K562 (cell line): ENCODE data around the gene CLDN11. TPM values are rescaled to one million over a fixed set of nuclear protein-coding genes. Genes with fewer than 3 reads are reported as not detected.

Experiments used
- ATAC-seq: fragments of 200-7000 bp; cut with Tn5 transposase; 3 replicates; pipeline ENCODE4 v1.9.1; 2020; ENCODE audit warnings: moderate library complexity
- BruUV-seq: library from RNA; stranded (reverse); fragments of 400-500 nt; replicated peaks from 2 replicates; lab custom pipeline; 2021; lab: Mats Ljungman, UMichigan
- CTCF ChIA-PET: fragments of 300-600 bp; formaldehyde crosslinking; extraction: SDS; loops from one replicate; lab custom pipeline; 2021; ENCODE audit warnings: low intra/inter-chr PET ratio; lab: Yijun Ruan, JAX
- POLR2A ChIA-PET: fragments of 300-600, 350-650 bp; sonication (Branson Sonifier 250); formaldehyde crosslinking; extraction: SDS; loops from one replicate; lab custom pipeline; 2021; ENCODE audit warnings: antibody characterized with exemption, inconsistent platforms; lab: Yijun Ruan, JAX
- DNase-seq, 4 experiments: peaks; one replicate each; pipeline versions ENCODE4 v3.0.0 to v3.0.0-alpha.2; 2011 to 2018; ENCODE audit warnings: low spot score in 3 of 4, mixed read lengths in 3 of 4; ENCODE audit errors: extremely low read depth in 1 of 4
- FAIRE-seq: peaks from 2 replicates; lab custom pipeline; 2011; peaks lifted over from hg19 to GRCh38; lab: Jason Lieb, UNC
- H2AFZ ChIP-seq: 2 replicates; pipeline ENCODE4 v1.6.0; 2011; ENCODE audit warnings: low read depth, low read length, control low read depth, inconsistent platforms
- H3K27ac ChIP-seq: fragments of 200-600 bp; 3 replicates; pipeline ENCODE4 v1.8.0; 2011; ENCODE audit warnings: low read depth, mild to moderate bottlenecking, control low read depth, inconsistent platforms, low read length, moderate library complexity, mixed read lengths; ENCODE audit errors: extremely low read depth
- H3K27me3 ChIP-seq, 2 experiments: fragments of 300-600 bp in 1 of 2; 2 replicates in 1 of 2; 3 replicates in 1 of 2; pipeline versions ENCODE4 v1.6.0 to v1.8.0; 2011; ENCODE audit warnings: inconsistent platforms in 2 of 2, low read length in 2 of 2, mild to moderate bottlenecking in 1 of 2, mixed read lengths in 1 of 2, moderate library complexity in 1 of 2; ENCODE audit not compliant: control insufficient read depth in 2 of 2, insufficient read depth in 2 of 2
- H3K36me3 ChIP-seq: fragments of 300-600 bp; 3 replicates; pipeline ENCODE4 v1.8.0; 2011; ENCODE audit warnings: mild to moderate bottlenecking, low read length, inconsistent platforms; ENCODE audit not compliant: control insufficient read depth, insufficient read depth
- H3K4me1 ChIP-seq, 2 experiments: fragments of 200-600 bp in 1 of 2; replicated peaks in 1 of 2; 2 replicates in 1 of 2; 3 replicates in 1 of 2; pipeline versions ENCODE4 v1.5.1 to v1.8.0; 2011; ENCODE audit warnings: inconsistent platforms in 2 of 2, low read length in 2 of 2, mild to moderate bottlenecking in 1 of 2, mixed read lengths in 1 of 2, moderate library complexity in 1 of 2; ENCODE audit not compliant: control insufficient read depth in 2 of 2, insufficient read depth in 2 of 2
- H3K4me2 ChIP-seq: 2 replicates; pipeline ENCODE4 v1.6.1; 2011; ENCODE audit warnings: low read length, control low read depth, inconsistent platforms, mixed read lengths; ENCODE audit not compliant: insufficient read depth
- H3K4me3 ChIP-seq: fragments of 200-600 bp; sonication (generic), shearing (Covaris generic); 2 replicates; pipeline ENCODE4 v1.5.1; 2016; ENCODE audit warnings: control low read depth, inconsistent platforms
- H3K79me2 ChIP-seq: fragments of 200-600 bp; 3 replicates; pipeline ENCODE4 v1.8.0; 2011; ENCODE audit warnings: low read length, inconsistent platforms; ENCODE audit not compliant: control insufficient read depth, insufficient read depth
- H3K9ac ChIP-seq, 2 experiments: 2 replicates each; pipeline versions ENCODE4 v1.6.0 to v1.6.1; 2011; ENCODE audit warnings: low read depth in 2 of 2, low read length in 2 of 2, control low read depth in 1 of 2, inconsistent platforms in 1 of 2, mild to moderate bottlenecking in 1 of 2, mixed read lengths in 1 of 2; ENCODE audit not compliant: insufficient read depth in 1 of 2
- H3K9me1 ChIP-seq: one replicate; pipeline ENCODE4 v1.6.0; 2011; ENCODE audit warnings: inconsistent platforms, mild to moderate bottlenecking, low read length, moderate library complexity; ENCODE audit not compliant: control insufficient read depth, insufficient read depth
- H3K9me3 ChIP-seq: replicated peaks from 2 replicates; pipeline ENCODE4 v1.5.1; 2011; ENCODE audit warnings: low read depth, low read length, inconsistent platforms; ENCODE audit not compliant: control insufficient read depth, insufficient read depth
- H4K20me1 ChIP-seq: replicated peaks from 2 replicates; pipeline ENCODE4 v1.6.1; 2011; ENCODE audit warnings: low read length, inconsistent platforms, mixed read lengths; ENCODE audit not compliant: control insufficient read depth, insufficient read depth
- FOSL1 ChIP-seq: fragments of 200-800 bp; sonication (Bioruptor generic); conservative IDR thresholded peaks from 2 replicates; pipeline ENCODE4 v1.6.1; 2016; ENCODE audit warnings: missing genetic modification characterization, missing compliant biosample characterization
- HDAC3 ChIP-seq: fragments of 450-650 bp; IDR thresholded peaks from 2 replicates; pipeline ENCODE4 v1.6.1; 2018; ENCODE audit warnings: borderline replicate concordance, mild to moderate bottlenecking, moderate library complexity; ENCODE audit not compliant: partially characterized antibody
- HSF4 ChIP-seq: fragments of 250-450 bp; sonication (Bioruptor Pico); IDR thresholded peaks from 2 replicates; pipeline ENCODE4 v2.1.2; 2022; ENCODE audit warnings: mild to moderate bottlenecking, moderate library complexity, borderline replicate concordance
- MYNN ChIP-seq, 2 experiments: sonication (generic); formaldehyde crosslinking in 1 of 2; IDR thresholded peaks; 2 replicates each; pipeline versions ENCODE4 v1.5.0 to v1.6.1; 2016 to 2020; ENCODE audit warnings: antibody characterized with exemption in 1 of 2, missing genetic modification reagents in 1 of 2
- ZNF507 ChIP-seq: conservative IDR thresholded peaks from 2 replicates; pipeline ENCODE4 v1.6.1; 2017; ENCODE audit warnings: missing genetic modification characterization, missing compliant biosample characterization
- WGBS: fragments of 100-300 bp; shearing (Covaris generic); methylation state at CpG from one replicate; pipeline ENCODE4 v1.1.6; 2016; ENCODE audit warnings: low coverage, mixed read lengths; ENCODE audit not compliant: insufficient coverage; ENCODE audit errors: missing lambda C conversion rate; 5-methylcytosine and 5-hydroxymethylcytosine counted together
- in situ Hi-C: fragments of 300-500 bp; cut with MboI; formaldehyde crosslinking; loops from 4 replicates; pipeline ENCODE4 v1.15.0; 2018; ENCODE audit warnings: inconsistent platforms, mixed read lengths
- intact Hi-C: fragments of 100-400 bp; cut with micrococcal nuclease; formaldehyde crosslinking; loops from 2 replicates; pipeline ENCODE4 v1.14.2; 2022
- polyA plus RNA-seq, 8 experiments: library from polyadenylated mRNA; depleted of rRNA in 4 of 8; stranded (reverse) in 5 of 8; unstranded in 3 of 8; fragments of >200 nt; fragmentation: Nextera tagmentation in 2 of 8; fragmentation: Illumina TruSeq in 1 of 8; extraction: Ambion mirVana in 2 of 8; extraction: Trizol in 1 of 8; gene quantifications; 2 replicates each; pipeline versions ENCODE4 v1.2.1 to v1.2.3, GENCODE V29; 2011 to 2014; ENCODE audit warnings: inconsistent platforms in 1 of 8, missing spikeins in 1 of 8
- total RNA-seq, 7 experiments: library from RNA; depleted of rRNA in 6 of 7; stranded (reverse); fragments of >200 nt in 6 of 7; fragmentation: Illumina TruSeq in 2 of 7; extraction: Trizol in 2 of 7; gene quantifications; 2 replicates each; pipeline versions ENCODE4 v1.2.1 to v1.2.3, GENCODE V29; 2011 to 2021; ENCODE audit warnings: low replicate concordance in 1 of 7

The CLDN11 gene
- total and polyA plus RNA-seq, 9 of the 15 experiments (the other 6 are each of a cell fraction or from before 2014, with no cell fraction given), result 0.05 to 0.41 (median 0.18) TPM; not detected in 1

GRCh38 chr3:170473358-170473757 is 54.7 kb downstream of the CLDN11 start:
- DNase-seq, result no peak
- Histone ChIP-seq H3K27ac (no peak overlapping the region), H3K4me1 (no peaks in the 10 kb centered on the region), H4K20me1 (no peaks in the 10 kb centered on the region), H3K27me3 (peaks cover 18 to 28% of the 10 kb centered on the region in 2 experiments; a peak in 4 of 5 replicates), H3K9ac (no peak overlapping the region), H3K9me1 (no peaks in the 10 kb centered on the region), H3K4me3 (no peak overlapping the region), H3K36me3 (no peaks in the 10 kb centered on the region), H3K79me2 (no peaks in the 10 kb centered on the region), H2AFZ (no peak overlapping the region), H3K4me2 (no peak overlapping the region), H3K9me3 (no peaks in the 10 kb centered on the region)
- no peak for ATAC-seq
- no peak for FAIRE-seq
- TF ChIP-seq MYNN (IDR thresholded peaks at IDR 0.05) (peak; percentile 88), MYNN (CRISPR knock-in tag; IDR thresholded peaks at IDR 0.05) (no peak), ZNF507 (tag) (no peak), HSF4 (CRISPR knock-in tag) (no peak)
- POLR2A ChIA-PET, result no interaction called here
- intact Hi-C loops (no loop called here), in situ Hi-C loops (no loop called here)
- CTCF ChIA-PET, result no interaction called here
- no TSS peak for BruUV-seq
- WGBS, result 0% methylated on average over 3 of the region's 3 CpGs

GRCh38 chr3:170475092-170475685 is 56.5 kb downstream of the CLDN11 start:
- Histone ChIP-seq H3K27me3 (peaks cover 18 to 25% of the 10 kb centered on the region in 2 experiments; a peak in 4 of 5 replicates), H3K4me1 (no peaks in the 10 kb centered on the region), H4K20me1 (no peaks in the 10 kb centered on the region), H3K79me2 (no peaks in the 10 kb centered on the region), H2AFZ (no peak overlapping the region), H3K9me1 (no peaks in the 10 kb centered on the region), H3K4me2 (no peak overlapping the region), H3K9me3 (no peaks in the 10 kb centered on the region), H3K4me3 (no peak overlapping the region), H3K36me3 (no peaks in the 10 kb centered on the region), H3K9ac (no peak overlapping the region), H3K27ac (no peak overlapping the region)
- ChIA-PET CTCF (no interaction called here), POLR2A (interaction anchor here (1.0 kb wide), 1 partner anchor 17 kb away, joined by 3 read pairs; no protein-coding TSS in a partner anchor)
- WGBS, result 6% methylated on average over 3 of the region's 3 CpGs
- TF ChIP-seq FOSL1 (0 out of 2 replicates have a peak, but pooled peaks have one; percentile 14), HDAC3 (no peak)
- FAIRE-seq (no peak), ATAC-seq (no peak), DNase-seq (no peak)
- no TSS peak for BruUV-seq
- in situ Hi-C loops, result no loop called here
- intact Hi-C loops, result no loop called here
